Activated CD4-positive, alpha-beta T cell treated with anti-CD3 and anti-CD28 coated beads, Interleukin-2, Interleukin-4, amounts not matched to agents 100 ng/mL and 50 ng/mL, durations not matched to agents 16 hours and 8 hours (primary cell): ENCODE measurements around the gene TMPRSS6.

ENCODE experiments used
- DNase-seq: peaks from one replicate; pipeline ENCODE4 v3.0.0-alpha.2; 2020; ENCODE audit warnings: low spot score

TMPRSS6 gene

GRCh38 chr22:37064553-37064952, 45.0 kb downstream of the TMPRSS6 start:
- DNase-seq = no peak

- DNase-seq = no peak
Observed at GRCh38 chr22:37063431-37064420, 45.8 kb downstream of the TMPRSS6 start.

GRCh38 chr22:37062702-37063381, 46.7 kb downstream of the TMPRSS6 start:
- DNase-seq = no peak

GRCh38 chr22:37062376-37062675, 47.2 kb downstream of the TMPRSS6 start:
- no peak for DNase-seq

GRCh38 chr22:37061611-37062375, 47.7 kb downstream of the TMPRSS6 start:
- no peak for DNase-seq

GRCh38 chr22:37060801-37061610, 48.5 kb downstream of the TMPRSS6 start:
- DNase-seq = peak; percentile 69

- no peak for DNase-seq
Observed at GRCh38 chr22:37059876-37060449, 49.5 kb downstream of the TMPRSS6 start.

GRCh38 chr22:37058917-37059701, 50.4 kb downstream of the TMPRSS6 start:
- DNase-seq = no peak

- no peak for DNase-seq
Observed at GRCh38 chr22:37057796-37058510, 51.6 kb downstream of the TMPRSS6 start.

- no peak for DNase-seq
Observed at GRCh38 chr22:37057226-37057625, 52.3 kb downstream of the TMPRSS6 start.

GRCh38 chr22:37056246-37056645, 53.3 kb downstream of the TMPRSS6 start:
- DNase-seq = no peak

- DNase-seq = no peak
Observed at GRCh38 chr22:37054600-37055365, 54.7 kb downstream of the TMPRSS6 start.

GRCh38 chr22:37054056-37054395, 55.5 kb downstream of the TMPRSS6 start:
- no peak for DNase-seq

GRCh38 chr22:37053310-37054055, 56.0 kb downstream of the TMPRSS6 start:
- DNase-seq = no peak

GRCh38 chr22:37052386-37053309, 56.9 kb downstream of the TMPRSS6 start:
- DNase-seq = no peak

- peak; percentile 79 for DNase-seq
Observed at GRCh38 chr22:37051391-37052385, 57.8 kb downstream of the TMPRSS6 start, which contains the start of gene KCTD17. TSS of gene KCTD17 (plus strand) at chr22:37051742. CDS start at chr22:37051761, 19 bp downstream.
